ENCODE measurements around the gene CHAF1A.

The CHAF1A gene

DNA sequence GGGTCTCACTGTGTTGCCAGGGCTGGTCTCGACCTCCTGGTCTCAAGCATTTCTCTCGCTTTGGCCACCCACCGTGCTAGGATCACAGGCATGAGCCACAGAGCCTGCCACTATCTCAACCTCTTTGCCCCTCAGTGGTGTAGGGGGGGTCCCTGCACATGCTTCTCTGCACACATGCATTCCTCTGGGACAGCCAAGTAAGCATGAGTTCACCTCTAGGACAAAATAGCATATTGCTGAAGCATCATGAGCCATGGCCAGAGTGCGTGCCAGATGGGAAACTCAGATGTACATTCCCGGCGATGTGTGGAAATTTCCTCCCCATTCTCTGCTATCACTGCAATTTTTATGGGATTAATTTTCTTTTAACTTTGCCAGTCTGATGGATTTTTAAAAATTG lies 23.1 kb downstream of the CHAF1A start:
- DNase-seq (ENCODE audit: low read depth): no peak
- H3K4me3 ChIP-seq (ENCODE audit: low read depth, low read length): no peak overlapping the region
- TF ChIP-seq, protein P1, sequence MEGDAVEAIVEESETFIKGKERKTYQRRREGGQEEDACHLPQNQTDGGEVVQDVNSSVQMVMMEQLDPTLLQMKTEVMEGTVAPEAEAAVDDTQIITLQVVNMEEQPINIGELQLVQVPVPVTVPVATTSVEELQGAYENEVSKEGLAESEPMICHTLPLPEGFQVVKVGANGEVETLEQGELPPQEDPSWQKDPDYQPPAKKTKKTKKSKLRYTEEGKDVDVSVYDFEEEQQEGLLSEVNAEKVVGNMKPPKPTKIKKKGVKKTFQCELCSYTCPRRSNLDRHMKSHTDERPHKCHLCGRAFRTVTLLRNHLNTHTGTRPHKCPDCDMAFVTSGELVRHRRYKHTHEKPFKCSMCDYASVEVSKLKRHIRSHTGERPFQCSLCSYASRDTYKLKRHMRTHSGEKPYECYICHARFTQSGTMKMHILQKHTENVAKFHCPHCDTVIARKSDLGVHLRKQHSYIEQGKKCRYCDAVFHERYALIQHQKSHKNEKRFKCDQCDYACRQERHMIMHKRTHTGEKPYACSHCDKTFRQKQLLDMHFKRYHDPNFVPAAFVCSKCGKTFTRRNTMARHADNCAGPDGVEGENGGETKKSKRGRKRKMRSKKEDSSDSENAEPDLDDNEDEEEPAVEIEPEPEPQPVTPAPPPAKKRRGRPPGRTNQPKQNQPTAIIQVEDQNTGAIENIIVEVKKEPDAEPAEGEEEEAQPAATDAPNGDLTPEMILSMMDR (IDR thresholded peaks at IDR 0.05; ENCODE audit: low read depth, low read length, missing control alignments): no peak

DNA sequence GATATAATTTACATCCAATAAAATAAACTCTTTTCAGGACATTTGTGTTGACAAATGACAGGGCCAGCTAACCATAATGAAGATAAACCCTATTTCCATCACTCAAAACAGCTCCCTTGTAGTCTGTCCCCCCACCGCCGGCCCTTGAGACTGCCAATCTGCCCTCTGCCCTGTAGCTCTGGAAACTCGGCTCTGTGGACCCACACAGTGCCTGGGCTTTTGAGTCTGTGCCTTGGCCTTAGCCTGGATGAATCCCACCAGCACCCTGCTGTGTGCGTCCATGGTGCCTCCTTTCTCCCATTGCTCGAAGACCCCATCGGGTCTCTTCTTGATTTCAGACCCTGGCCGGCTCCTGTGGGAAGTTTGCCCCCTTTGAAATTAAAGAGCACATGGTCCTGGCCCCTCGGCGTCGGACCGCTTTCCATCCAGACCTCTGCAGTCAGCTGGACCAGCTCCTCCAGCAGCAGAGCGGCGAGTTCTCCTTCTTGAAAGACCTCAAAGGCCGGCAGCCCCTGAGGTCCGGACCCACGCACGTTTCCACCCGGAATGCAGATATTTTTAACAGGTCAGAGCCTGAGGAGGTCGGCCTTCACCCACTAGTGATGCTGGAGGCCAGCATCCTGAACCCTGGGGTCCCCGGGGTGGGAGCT lies 26.0 kb downstream of the CHAF1A start:
- TF ChIP-seq, protein P1 (IDR thresholded peaks at IDR 0.05; ENCODE audit: low read depth, low read length, missing control alignments): no peak

DNA sequence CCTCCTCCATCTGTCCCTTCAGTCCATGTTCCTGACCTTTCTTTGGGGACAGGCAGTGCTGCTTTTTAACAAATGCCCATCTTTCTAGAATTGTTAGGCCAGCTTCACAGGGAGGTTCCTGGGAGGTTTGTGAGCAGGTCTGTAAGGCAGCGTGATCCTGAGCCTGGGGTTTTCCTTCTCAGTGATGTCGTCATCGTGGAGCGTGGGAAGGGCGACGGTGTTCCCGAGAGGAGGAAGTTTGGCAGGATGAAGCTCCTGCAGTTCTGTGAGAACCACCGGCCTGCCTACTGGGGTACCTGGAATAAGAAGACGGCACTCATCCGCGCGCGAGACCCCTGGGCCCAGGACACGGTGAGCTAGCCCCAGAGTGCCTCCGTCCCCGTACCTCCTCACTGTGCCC lies 26.8 kb downstream of the CHAF1A start:
- H3K4me3 ChIP-seq (ENCODE audit: low read depth, low read length): no peak overlapping the region
- DNase-seq (ENCODE audit: low read depth): no peak
- TF ChIP-seq, protein P1 (IDR thresholded peaks at IDR 0.05; ENCODE audit: low read depth, low read length, missing control alignments): no peak

More for the DNA sequence above, 26.0 kb downstream of the CHAF1A start:
- DNase-seq (ENCODE audit: low read depth): no peak
- no peak overlapping the region for H3K4me3 ChIP-seq (ENCODE audit: low read depth, low read length)

DNA sequence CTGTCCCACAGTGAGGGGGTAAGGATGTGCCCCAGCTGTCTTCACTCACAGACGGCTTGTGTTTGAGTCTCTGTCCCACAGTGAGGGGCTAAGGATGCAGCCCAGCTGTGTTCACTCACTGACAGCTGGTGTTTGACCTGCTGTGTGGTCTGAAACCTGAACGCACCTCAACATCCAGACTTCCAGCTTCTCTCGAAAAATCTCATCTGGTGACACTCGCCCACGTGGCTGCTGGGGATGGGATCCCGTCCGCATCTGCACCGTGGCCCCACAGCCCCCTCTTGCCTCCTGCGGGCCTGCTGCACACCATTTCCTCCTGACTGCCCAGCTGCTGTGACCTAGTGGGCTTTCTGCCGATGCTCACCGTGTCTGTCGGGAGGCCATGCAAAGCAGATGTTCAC lies 27.3 kb downstream of the CHAF1A start:
- no peak overlapping the region for H3K4me3 ChIP-seq (ENCODE audit: low read depth, low read length)
- TF ChIP-seq, protein P1 (IDR thresholded peaks at IDR 0.05; ENCODE audit: low read depth, low read length, missing control alignments): no peak
- no peak for DNase-seq (ENCODE audit: low read depth)

DNA sequence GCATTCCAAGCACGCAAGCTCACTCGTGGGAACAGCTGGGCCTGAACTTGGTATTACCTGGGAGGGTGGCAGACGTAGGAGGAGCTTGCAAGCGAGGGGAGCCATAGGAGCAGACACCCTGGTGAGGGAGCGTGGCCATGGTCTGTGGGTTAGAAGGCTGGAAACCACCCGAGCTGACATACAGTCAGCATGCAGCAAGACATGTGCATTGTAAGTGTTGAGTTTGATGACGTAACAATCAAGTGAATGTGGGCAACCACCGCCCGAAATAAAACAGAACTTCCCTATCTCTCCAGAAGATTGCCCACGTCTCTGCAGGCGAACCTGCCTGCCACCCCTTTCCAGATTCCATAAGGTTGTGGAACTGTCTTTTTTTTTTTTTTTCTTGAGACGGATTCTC lies 28.3 kb downstream of the CHAF1A start:
- TF ChIP-seq, protein P1 (IDR thresholded peaks at IDR 0.05; ENCODE audit: low read depth, low read length, missing control alignments): no peak
- H3K4me3 ChIP-seq (ENCODE audit: low read depth, low read length): no peak overlapping the region
- no peak for DNase-seq (ENCODE audit: low read depth)

DNA sequence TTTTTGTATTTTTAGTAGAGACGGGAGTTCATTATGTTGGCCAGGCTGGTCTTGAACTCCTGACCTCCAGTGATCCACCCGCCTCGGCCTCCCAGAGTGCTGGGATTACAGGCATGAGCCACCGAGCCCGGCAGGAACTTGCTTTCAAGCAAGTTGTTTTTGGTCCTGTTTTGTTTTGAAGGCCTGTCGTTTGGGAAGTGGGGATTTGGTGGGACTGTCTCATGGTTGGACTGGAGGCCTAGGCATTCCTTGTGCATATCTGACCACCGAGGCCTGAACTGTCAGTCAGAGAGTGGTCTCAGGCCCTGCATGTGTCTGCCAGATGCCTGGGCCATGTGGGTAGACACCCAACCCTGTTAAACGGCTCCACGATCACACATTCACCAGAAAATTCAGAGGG lies 28.9 kb downstream of the CHAF1A start:
- no peak for DNase-seq (ENCODE audit: low read depth)
- TF ChIP-seq, protein P1 (IDR thresholded peaks at IDR 0.05; ENCODE audit: low read depth, low read length, missing control alignments): no peak
- H3K4me3 ChIP-seq (ENCODE audit: low read depth, low read length): no peak overlapping the region
